Naive B cell (primary cell): ENCODE results near the gene ZNF436. TPM values are rescaled to one million over a fixed set of nuclear protein-coding genes. Genes with fewer than 3 reads are reported as not detected.
"Not testable (repeated sequence)": the region's sequence is repeated elsewhere in the genome, so short reads cannot be mapped to it uniquely, and the experiment has no call there.

Experiments
- ATAC-seq, 2 donors: fragments of 150-1000 bp; cut with Tn5 transposase; 2 replicates each; pipeline ENCODE4 v1.10.0; 2021; ENCODE audit warnings: low read depth in 2 of 2, mild to moderate bottlenecking in 2 of 2, moderate library complexity in 2 of 2
- DNase-seq: peaks from one replicate; pipeline ENCODE4 v3.0.0; 2022
- H3K27ac Mint-ChIP-seq, 6 donors: one replicate each; pipeline ENCODE4 v1.8.0; 2020 to 2022; ENCODE audit warnings: mild to moderate bottlenecking in 6 of 6, mixed read lengths in 6 of 6, moderate library complexity in 5 of 6, inconsistent platforms in 2 of 6
- H3K27me3 Mint-ChIP-seq, 3 donors: one replicate each; pipeline ENCODE4 v1.8.0; 2021 to 2022; ENCODE audit warnings: mixed read lengths in 3 of 3, mild to moderate bottlenecking in 1 of 3
- H3K36me3 Mint-ChIP-seq, 2 donors: one replicate each; pipeline ENCODE4 v1.8.0; 2020 to 2022; ENCODE audit warnings: mixed read lengths in 2 of 2, inconsistent platforms in 1 of 2, mild to moderate bottlenecking in 1 of 2
- H3K4me1 Mint-ChIP-seq, 3 donors: one replicate each; pipeline ENCODE4 v1.8.0; 2020 to 2022; ENCODE audit warnings: mixed read lengths in 3 of 3, inconsistent platforms in 1 of 3, mild to moderate bottlenecking in 1 of 3, moderate library complexity in 1 of 3
- H3K4me3 Mint-ChIP-seq, 8 donors: one replicate each; pipeline ENCODE4 v1.8.0; 2020 to 2022; ENCODE audit warnings: mild to moderate bottlenecking in 8 of 8, mixed read lengths in 8 of 8, moderate library complexity in 8 of 8, inconsistent platforms in 2 of 8
- H3K9me3 Mint-ChIP-seq, 7 donors: one replicate each; pipeline ENCODE4 v1.8.0; 2020 to 2022; ENCODE audit warnings: mixed read lengths in 7 of 7, mild to moderate bottlenecking in 5 of 7, inconsistent platforms in 2 of 7, moderate library complexity in 1 of 7
- polyA plus RNA-seq, 6 donors: library from polyadenylated mRNA; unstranded; fragments of 300-500 nt; fragmentation: Illumina TruSeq; gene quantifications; one replicate each; pipeline ENCODE4 v1.2.3, GENCODE V29; 2021; ENCODE audit warnings: low read depth in 6 of 6

The ZNF436 gene
- polyA plus RNA-seq, 6 donors from 2014 or later = 1.5 to 4.4 (median 2.3) TPM; not detected in 1

- H3K36me3 Mint-ChIP-seq = no peaks in the 10 kb centered on the region
- H3K4me3 Mint-ChIP-seq = no peak overlapping the region
- ATAC-seq (no peak), DNase-seq (no peak)
- H3K9me3 Mint-ChIP-seq = no peaks in the 10 kb centered on the region
- H3K27me3 Mint-ChIP-seq = peaks cover 0 to 10% (median 0%) of the 10 kb centered on the region in 3 donors
- H3K4me1 Mint-ChIP-seq = peaks cover 4 to 6% (median 4%) of the 10 kb centered on the region in 3 donors
- no peak overlapping the region for H3K27ac Mint-ChIP-seq
These were observed 14.8 kb upstream of the ZNF436 start for GRCh38 chr1:23384312-23385058.

GRCh38 chr1:23383577-23384311 is 14.1 kb upstream of the ZNF436 start:
- H3K4me3 Mint-ChIP-seq = no peak overlapping the region
- DNase-seq = no peak
- ATAC-seq = no peak
- H3K4me1 Mint-ChIP-seq = peaks cover 4 to 6% (median 4%) of the 10 kb centered on the region in 3 donors
- H3K36me3 Mint-ChIP-seq = no peaks in the 10 kb centered on the region
- H3K27ac Mint-ChIP-seq = no peak overlapping the region
- no peaks in the 10 kb centered on the region for H3K9me3 Mint-ChIP-seq
- H3K27me3 Mint-ChIP-seq = peaks cover 0 to 10% (median 0%) of the 10 kb centered on the region in 3 donors

DNA sequence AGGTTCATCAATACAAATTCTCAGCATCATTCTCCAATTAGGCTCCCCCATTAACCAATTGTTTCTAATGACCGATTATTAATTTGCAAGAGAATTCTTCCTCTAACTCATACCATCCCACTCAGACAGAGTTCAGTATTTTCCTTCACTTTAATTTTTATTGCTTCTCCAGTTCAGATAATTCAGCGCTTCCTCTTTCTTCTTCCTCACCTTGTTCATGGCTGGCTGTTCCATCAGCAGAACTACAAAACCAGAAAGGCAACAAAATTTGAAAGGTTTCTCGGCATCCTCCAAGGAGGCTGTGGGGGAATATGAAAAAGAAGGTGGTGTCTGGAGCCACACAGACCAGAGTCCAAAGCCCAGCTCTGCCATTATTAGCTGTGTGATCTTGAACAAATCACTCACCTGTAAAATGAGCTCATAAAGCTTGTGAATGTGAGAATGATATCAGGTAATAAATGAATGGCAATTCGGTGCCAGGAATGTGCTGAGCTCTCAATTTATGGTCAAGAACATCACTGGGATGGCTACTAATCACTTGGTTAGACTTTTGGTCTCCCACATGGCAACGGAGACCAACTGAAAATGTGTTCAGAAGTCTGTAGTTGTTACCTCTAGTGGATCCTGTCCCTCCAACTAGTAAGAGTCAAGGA is 11.7 kb upstream of the ZNF436 start:
- DNase-seq = no peak
- peaks cover 4 to 6% (median 4%) of the 10 kb centered on the region in 3 donors for H3K4me1 Mint-ChIP-seq
- peak overlapping the region in 1 of 6 donors; percentile 81 for H3K27ac Mint-ChIP-seq
- H3K27me3 Mint-ChIP-seq = no peaks in the 10 kb centered on the region
- H3K36me3 Mint-ChIP-seq = no peaks in the 10 kb centered on the region
- peak overlapping the region in 1 of 8 donors; percentile 1 for H3K4me3 Mint-ChIP-seq
- no peaks in the 10 kb centered on the region for H3K9me3 Mint-ChIP-seq
- ATAC-seq = no peak

DNA sequence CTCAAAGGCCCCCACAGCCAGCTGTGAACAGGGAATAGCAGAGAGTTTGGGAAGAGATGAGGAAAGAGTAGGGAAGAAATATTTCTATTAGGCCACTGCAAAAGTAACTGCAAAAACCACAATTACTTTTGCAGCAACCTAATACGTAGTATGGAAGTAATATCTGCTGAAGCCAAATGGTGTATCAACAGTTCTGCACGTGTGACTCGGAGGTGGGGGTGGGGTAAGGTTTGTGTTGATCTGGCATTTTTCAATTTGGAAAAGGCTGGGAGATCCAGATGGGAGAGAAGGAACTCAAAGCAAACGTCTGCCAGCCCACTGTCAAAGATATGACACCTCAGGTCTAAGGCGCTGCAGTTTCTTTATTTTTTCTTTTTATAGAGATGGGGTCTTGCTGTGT is 11.1 kb upstream of the ZNF436 start:
- Mint-ChIP-seq H3K4me3 (no peak overlapping the region), H3K4me1 (peaks cover 4 to 6% (median 4%) of the 10 kb centered on the region in 3 donors), H3K27me3 (no peaks in the 10 kb centered on the region), H3K27ac (peak overlapping the region in 1 of 6 donors; percentile 33), H3K36me3 (no peaks in the 10 kb centered on the region), H3K9me3 (no peaks in the 10 kb centered on the region)
- DNase-seq = no peak
- no peak for ATAC-seq

GRCh38 chr1:23380236-23380635 is 10.6 kb upstream of the ZNF436 start:
- H3K27ac Mint-ChIP-seq = peak overlapping the region in 1 of 6 donors; percentile 33
- not testable (repeated sequence) for H3K36me3 Mint-ChIP-seq, DNase-seq, H3K9me3 Mint-ChIP-seq, ATAC-seq, H3K27me3 Mint-ChIP-seq, H3K4me1 Mint-ChIP-seq, H3K4me3 Mint-ChIP-seq

DNA sequence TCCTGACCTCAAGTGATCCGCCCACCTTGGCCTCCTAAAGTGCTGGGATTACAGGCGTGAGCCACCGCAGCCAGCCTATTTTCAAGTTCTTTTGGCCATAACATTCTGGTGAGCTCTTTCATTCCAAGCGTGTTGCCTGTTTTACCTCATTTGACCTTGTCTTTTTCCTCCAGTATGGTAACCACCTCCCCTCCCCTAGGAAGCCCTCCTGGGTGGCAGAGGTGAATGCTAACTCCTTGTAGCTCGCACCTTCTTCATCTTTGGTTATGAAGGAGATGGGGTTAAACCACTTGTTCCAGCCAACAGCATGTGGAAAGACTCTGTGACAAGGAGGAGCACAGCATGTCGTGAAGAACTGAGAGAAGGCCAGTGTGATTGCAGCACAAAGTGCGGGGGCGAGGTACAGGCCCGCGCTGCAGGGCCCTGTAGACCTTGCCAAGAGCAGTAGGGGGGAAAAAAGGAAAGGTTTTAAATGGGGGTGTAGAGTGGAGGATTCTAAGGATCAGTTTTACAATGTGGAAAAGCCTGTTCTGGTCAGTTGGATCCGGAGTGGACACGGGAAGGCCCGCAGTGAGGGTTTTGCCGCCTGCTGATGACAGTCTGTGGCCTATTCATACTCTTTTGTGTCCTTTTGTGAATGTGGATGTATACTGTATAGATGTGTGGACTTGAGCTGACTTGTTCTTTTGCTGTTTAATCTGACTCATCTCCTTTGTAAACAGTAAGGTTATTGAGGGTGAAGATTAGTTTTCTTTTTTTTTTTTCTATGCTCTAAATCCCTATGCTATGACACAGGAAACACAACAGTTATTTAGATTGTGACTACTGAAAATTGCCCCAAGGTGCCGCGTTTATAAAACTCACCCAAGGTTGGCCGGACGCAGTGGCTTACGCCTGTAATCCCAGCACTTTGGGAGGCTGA is 7.5 kb upstream of the ZNF436 start:
- ATAC-seq = no peak
- Mint-ChIP-seq H3K36me3 (no peaks in the 10 kb centered on the region), H3K4me1 (peaks cover 4 to 6% (median 4%) of the 10 kb centered on the region in 3 donors), H3K27ac (no peak overlapping the region), H3K27me3 (no peaks in the 10 kb centered on the region), H3K9me3 (peaks cover 0 to 1% (median 0%) of the 10 kb centered on the region in 7 donors), H3K4me3 (no peak overlapping the region)
- no peak for DNase-seq

DNA sequence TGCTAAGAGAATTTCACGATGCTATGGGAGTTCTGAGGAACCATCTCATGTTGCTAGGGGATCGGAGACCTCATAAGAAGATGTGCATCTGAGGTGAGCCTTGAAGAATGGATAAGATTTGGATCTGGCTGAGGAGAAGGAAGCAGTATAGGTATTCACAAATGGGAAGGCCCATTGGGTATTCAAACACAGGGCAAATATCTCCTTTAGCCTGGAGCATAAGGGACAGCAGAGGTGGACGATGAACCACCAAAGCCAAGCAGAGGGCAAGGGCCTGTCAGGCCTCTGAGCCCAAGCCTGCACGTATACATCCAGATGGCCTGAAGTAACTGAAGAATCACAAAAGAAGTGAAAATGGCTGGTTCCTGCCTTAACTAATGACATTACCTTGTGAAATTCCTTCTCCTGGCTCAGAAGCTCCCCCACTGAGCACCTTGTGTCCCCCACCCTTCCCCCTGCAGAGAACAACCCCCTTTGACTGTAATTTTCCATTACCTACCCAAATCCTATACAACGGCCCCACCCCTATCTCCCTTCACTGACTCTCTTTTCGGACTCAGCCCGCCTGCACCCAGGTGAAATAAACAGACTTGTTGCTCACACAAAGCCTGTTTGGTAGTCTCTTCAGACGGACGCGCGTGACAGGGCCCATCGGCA is 4.6 kb upstream of the ZNF436 start:
- H3K9me3 Mint-ChIP-seq, H3K36me3 Mint-ChIP-seq, ATAC-seq, DNase-seq, H3K27me3 Mint-ChIP-seq: not testable (repeated sequence)
- Mint-ChIP-seq H3K27ac (peak overlapping the region in 1 of 6 donors; percentile 5), H3K4me3 (peak overlapping the region in 1 of 8 donors; percentile 44), H3K4me1 (peaks cover 8 to 20% (median 13%) of the 10 kb centered on the region in 3 donors)

DNA sequence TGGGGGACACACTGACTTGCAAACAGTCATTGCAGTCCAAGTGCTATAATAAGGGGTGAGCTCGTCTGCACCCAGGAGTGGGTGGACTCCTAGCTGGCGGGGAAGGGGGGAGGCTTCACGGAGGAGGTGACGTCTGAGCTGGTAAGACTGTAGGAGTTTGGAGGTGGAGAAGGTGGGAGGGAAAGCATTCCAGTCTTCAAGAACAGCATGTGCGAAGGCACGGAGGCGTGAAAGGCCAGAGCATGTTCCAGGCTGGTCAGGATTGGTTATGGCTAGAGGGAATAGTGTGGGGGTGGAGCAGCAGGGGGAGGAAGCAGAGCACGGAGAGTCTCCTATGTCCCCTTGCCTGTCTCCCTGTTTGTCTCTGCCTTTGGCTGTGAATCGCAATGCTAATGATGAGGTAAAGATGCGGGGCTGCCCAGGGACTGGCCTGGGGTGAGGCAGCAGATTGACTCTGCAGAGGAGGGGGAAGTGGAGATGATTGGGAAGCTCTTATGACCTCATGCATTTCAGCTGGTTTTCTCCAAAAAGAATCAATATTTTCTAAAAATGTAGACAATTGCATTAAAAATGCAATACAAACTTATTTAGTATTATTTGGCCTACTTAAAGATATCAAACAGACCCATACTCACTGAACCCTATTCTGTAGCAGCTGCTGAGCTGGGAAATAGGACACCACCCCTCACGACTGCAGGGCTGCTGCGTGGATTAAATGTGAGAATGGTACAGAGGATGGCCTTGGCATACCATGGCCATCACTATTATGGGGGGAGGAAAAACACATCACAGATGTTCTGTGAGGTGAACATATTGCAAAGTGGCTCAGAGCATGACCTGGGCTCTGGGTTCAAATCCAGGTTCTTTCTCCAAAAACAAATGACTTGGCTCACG is 2.6 kb upstream of the ZNF436 start:
- ATAC-seq = no peak

GRCh38 chr1:23370709-23371584 is 1.3 kb upstream of the ZNF436 start:
- Mint-ChIP-seq H3K27me3 (no peaks in the 10 kb centered on the region), H3K4me3 (peak overlapping the region in 4 of 8 donors; percentile 29 to 99 (median 98)), H3K36me3 (no peaks in the 10 kb centered on the region), H3K27ac (no peak overlapping the region), H3K4me1 (peaks cover 23 to 42% (median 27%) of the 10 kb centered on the region in 3 donors), H3K9me3 (peaks cover 0 to 3% (median 0%) of the 10 kb centered on the region in 7 donors)
- ATAC-seq (no peak), DNase-seq (no peak)

More for the DNA sequence above, 2.6 kb upstream of the ZNF436 start:
- H3K36me3 Mint-ChIP-seq = no peaks in the 10 kb centered on the region
- H3K4me3 Mint-ChIP-seq = peak overlapping the region in 1 of 8 donors; percentile 43
- H3K9me3 Mint-ChIP-seq = peaks cover 0 to 1% (median 0%) of the 10 kb centered on the region in 7 donors
- H3K27ac Mint-ChIP-seq = no peak overlapping the region
- peaks cover 20 to 33% (median 20%) of the 10 kb centered on the region in 3 donors for H3K4me1 Mint-ChIP-seq
- no peak for DNase-seq
- H3K27me3 Mint-ChIP-seq = no peaks in the 10 kb centered on the region

DNA sequence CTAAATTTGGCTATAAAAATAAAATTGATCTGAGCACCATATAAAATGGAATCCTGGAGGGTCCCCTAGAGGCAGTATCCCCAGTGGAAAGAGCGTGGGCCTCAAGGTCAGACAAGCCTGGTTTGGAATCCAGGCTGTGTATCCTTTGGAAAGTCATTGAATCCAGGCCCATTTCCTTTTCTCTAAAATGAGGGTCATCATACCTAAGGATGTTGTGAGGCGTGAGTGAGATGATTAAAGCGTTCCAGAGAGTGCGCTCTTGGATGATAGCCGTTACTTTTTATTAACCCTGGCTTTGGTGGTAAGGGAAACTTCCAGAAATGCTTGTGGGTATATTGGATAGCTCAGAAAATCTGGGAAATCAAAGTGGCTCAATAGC is 683 bp upstream of the ZNF436 start:
- H3K4me3 Mint-ChIP-seq = peak overlapping the region; percentile 68 to 99 (median 99)
- no peak for ATAC-seq
- H3K27me3 Mint-ChIP-seq = no peaks in the 10 kb centered on the region
- no peak for DNase-seq
- peaks cover 0 to 4% (median 0%) of the 10 kb centered on the region in 7 donors for H3K9me3 Mint-ChIP-seq
- no peaks in the 10 kb centered on the region for H3K36me3 Mint-ChIP-seq
- H3K27ac Mint-ChIP-seq = peak overlapping the region in 1 of 6 donors; percentile 92
- H3K4me1 Mint-ChIP-seq = peaks cover 23 to 42% (median 27%) of the 10 kb centered on the region in 3 donors
